ENCODE measurements around the gene OR2M5. TPM values are rescaled to one million over a fixed set of nuclear protein-coding genes. Genes with fewer than 3 reads are reported as not detected.

The OR2M5 gene
- total and polyA plus RNA-seq, 9 of the 15 experiments (the other 6 are each of a cell fraction or from before 2014, with no cell fraction given), result not detected

- ATAC-seq, result no peak
- 0% methylated on average over 1 of the region's 1 CpG for WGBS (ENCODE audit: insufficient coverage, low coverage, missing lambda C conversion rate)
- no peak for TF ChIP-seq BCOR (IDR thresholded peaks at IDR 0.05)
- TF ChIP-seq, protein P1, sequence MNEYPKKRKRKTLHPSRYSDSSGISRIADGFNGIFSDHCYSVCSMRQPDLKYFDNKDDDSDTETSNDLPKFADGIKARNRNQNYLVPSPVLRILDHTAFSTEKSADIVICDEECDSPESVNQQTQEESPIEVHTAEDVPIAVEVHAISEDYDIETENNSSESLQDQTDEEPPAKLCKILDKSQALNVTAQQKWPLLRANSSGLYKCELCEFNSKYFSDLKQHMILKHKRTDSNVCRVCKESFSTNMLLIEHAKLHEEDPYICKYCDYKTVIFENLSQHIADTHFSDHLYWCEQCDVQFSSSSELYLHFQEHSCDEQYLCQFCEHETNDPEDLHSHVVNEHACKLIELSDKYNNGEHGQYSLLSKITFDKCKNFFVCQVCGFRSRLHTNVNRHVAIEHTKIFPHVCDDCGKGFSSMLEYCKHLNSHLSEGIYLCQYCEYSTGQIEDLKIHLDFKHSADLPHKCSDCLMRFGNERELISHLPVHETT (CRISPR knock-in tag; conservative IDR thresholded peaks at IDR 0.05 in 1 of 2, IDR thresholded peaks at IDR 0.05 in 1 of 2), result no peak
- TF ChIP-seq NUFIP1 (IDR thresholded peaks at IDR 0.05; ENCODE audit: partially characterized antibody), result no peak
- TF ChIP-seq POLR2G (IDR thresholded peaks at IDR 0.05; ENCODE audit: low read depth, low read length), result no peak
- TF ChIP-seq RHOXF2B (CRISPR knock-in tag; conservative IDR thresholded peaks at IDR 0.05), result no peak
- TF ChIP-seq CEBPG (CRISPR knock-in tag; IDR thresholded peaks at IDR 0.05), result no peak
- no peak for TF ChIP-seq CEBPG (tag; conservative IDR thresholded peaks at IDR 0.05 in 1 of 2, IDR thresholded peaks at IDR 0.05 in 1 of 2)
- TF ChIP-seq ELF1 (tag; IDR thresholded peaks at IDR 0.05), result no peak
- no peak for TF ChIP-seq HCFC1 (IDR thresholded peaks at IDR 0.05; ENCODE audit: low read depth, low read length)
- TF ChIP-seq, protein P2, sequence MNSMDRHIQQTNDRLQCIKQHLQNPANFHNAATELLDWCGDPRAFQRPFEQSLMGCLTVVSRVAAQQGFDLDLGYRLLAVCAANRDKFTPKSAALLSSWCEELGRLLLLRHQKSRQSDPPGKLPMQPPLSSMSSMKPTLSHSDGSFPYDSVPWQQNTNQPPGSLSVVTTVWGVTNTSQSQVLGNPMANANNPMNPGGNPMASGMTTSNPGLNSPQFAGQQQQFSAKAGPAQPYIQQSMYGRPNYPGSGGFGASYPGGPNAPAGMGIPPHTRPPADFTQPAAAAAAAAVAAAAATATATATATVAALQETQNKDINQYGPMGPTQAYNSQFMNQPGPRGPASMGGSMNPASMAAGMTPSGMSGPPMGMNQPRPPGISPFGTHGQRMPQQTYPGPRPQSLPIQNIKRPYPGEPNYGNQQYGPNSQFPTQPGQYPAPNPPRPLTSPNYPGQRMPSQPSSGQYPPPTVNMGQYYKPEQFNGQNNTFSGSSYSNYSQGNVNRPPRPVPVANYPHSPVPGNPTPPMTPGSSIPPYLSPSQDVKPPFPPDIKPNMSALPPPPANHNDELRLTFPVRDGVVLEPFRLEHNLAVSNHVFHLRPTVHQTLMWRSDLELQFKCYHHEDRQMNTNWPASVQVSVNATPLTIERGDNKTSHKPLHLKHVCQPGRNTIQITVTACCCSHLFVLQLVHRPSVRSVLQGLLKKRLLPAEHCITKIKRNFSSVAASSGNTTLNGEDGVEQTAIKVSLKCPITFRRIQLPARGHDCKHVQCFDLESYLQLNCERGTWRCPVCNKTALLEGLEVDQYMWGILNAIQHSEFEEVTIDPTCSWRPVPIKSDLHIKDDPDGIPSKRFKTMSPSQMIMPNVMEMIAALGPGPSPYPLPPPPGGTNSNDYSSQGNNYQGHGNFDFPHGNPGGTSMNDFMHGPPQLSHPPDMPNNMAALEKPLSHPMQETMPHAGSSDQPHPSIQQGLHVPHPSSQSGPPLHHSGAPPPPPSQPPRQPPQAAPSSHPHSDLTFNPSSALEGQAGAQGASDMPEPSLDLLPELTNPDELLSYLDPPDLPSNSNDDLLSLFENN (IDR thresholded peaks at IDR 0.05; ENCODE audit: low read depth in 2 of 2, low read length in 2 of 2), result no peak
- TF ChIP-seq JUNB (CRISPR knock-in tag; conservative IDR thresholded peaks at IDR 0.05), result no peak
- TF ChIP-seq RNF219 (CRISPR knock-in tag; IDR thresholded peaks at IDR 0.05), result no peak
- TF ChIP-seq CHCHD3 (CRISPR knock-in tag; IDR thresholded peaks at IDR 0.05), result no peak
- TF ChIP-seq CXXC5 (CRISPR knock-in tag; IDR thresholded peaks at IDR 0.05), result no peak
- no peak for TF ChIP-seq GATAD2A (IDR thresholded peaks at IDR 0.05)
- no peak for TF ChIP-seq MTA2 (IDR thresholded peaks at IDR 0.05; ENCODE audit: low read depth)
Observed at GRCh38 chr1:248098529-248098928, 46.4 kb upstream of the OR2M5 start.

More at GRCh38 chr1:248098529-248098928, 46.4 kb upstream of the OR2M5 start:
- intact Hi-C loops (cut with micrococcal nuclease), result no loop called here
- CTCF ChIA-PET (ENCODE audit: low intra/inter-chr PET ratio), result no interaction called here
- H3K27ac ChIP-seq (ENCODE audit: extremely low read depth, low read depth, low read length), result no peak overlapping the region
- no peaks in the 10 kb centered on the region for H3K4me1 ChIP-seq (replicated peaks in 1 of 2; ENCODE audit: control insufficient read depth in 2 of 2, insufficient read depth in 2 of 2, low read length in 2 of 2)
- POLR2A ChIA-PET, result no interaction called here
- no peak overlapping the region for H3K9ac ChIP-seq (ENCODE audit: insufficient read depth in 1 of 2, low read depth in 2 of 2, low read length in 2 of 2)
- H3K79me2 ChIP-seq (ENCODE audit: control insufficient read depth, insufficient read depth, low read length), result no peaks in the 10 kb centered on the region
- H3K4me2 ChIP-seq (ENCODE audit: insufficient read depth, low read length), result no peak overlapping the region
- no peak overlapping the region for H3K4me3 ChIP-seq
- in situ Hi-C loops (cut with MboI), result no loop called here
- no peaks in the 10 kb centered on the region for H4K20me1 ChIP-seq (replicated peaks; ENCODE audit: control insufficient read depth, insufficient read depth, low read length)
- BruUV-seq (replicated peaks), result no TSS peak
- no peaks in the 10 kb centered on the region for H3K9me1 ChIP-seq (ENCODE audit: control insufficient read depth, insufficient read depth, low read length)
- DNase-seq (ENCODE audit: extremely low read depth in 1 of 4, low spot score in 3 of 4) (no peak), FAIRE-seq (no peak)
- H3K9me3 ChIP-seq (replicated peaks; ENCODE audit: control insufficient read depth, insufficient read depth, low read depth, low read length), result peaks cover 1% of the 10 kb centered on the region
- no peaks in the 10 kb centered on the region for H3K27me3 ChIP-seq (ENCODE audit: control insufficient read depth in 2 of 2, insufficient read depth in 2 of 2, low read length in 2 of 2)
- H3K36me3 ChIP-seq (ENCODE audit: control insufficient read depth, insufficient read depth, low read length), result no peaks in the 10 kb centered on the region
- H2AFZ ChIP-seq (ENCODE audit: low read depth, low read length), result no peak overlapping the region

All from K562 (cell line).